ENCODE measurements around the gene TMEM39A.

DNA sequence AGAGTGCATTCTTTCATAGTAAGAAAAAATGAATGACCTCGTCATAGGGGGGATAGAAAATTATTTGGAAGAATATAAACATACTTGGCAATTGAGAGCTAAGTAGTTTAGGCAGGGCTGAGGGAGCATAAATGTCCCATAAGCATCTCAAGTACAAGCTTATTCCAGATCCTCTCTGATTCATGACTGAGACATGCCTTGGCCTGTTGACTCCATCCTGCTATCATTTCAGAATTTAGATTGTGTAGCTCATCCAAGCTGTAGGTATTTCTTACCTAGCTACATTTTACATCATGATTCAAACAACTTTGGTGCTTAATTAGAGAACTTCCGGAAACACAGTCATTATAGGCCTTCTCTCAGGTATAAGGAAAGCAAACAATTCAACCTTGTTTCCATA lies 17.7 kb upstream of the TMEM39A start:
- TF ChIP-seq, protein P1, sequence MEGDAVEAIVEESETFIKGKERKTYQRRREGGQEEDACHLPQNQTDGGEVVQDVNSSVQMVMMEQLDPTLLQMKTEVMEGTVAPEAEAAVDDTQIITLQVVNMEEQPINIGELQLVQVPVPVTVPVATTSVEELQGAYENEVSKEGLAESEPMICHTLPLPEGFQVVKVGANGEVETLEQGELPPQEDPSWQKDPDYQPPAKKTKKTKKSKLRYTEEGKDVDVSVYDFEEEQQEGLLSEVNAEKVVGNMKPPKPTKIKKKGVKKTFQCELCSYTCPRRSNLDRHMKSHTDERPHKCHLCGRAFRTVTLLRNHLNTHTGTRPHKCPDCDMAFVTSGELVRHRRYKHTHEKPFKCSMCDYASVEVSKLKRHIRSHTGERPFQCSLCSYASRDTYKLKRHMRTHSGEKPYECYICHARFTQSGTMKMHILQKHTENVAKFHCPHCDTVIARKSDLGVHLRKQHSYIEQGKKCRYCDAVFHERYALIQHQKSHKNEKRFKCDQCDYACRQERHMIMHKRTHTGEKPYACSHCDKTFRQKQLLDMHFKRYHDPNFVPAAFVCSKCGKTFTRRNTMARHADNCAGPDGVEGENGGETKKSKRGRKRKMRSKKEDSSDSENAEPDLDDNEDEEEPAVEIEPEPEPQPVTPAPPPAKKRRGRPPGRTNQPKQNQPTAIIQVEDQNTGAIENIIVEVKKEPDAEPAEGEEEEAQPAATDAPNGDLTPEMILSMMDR (IDR thresholded peaks at IDR 0.05): no peak
- no peak for TF ChIP-seq POLR2A (IDR thresholded peaks at IDR 0.05)

Measured in breast epithelium (tissue), 3 donors.